SK-N-SH (cell line): ENCODE results near the gene ZNF575. TPM values are rescaled to one million over a fixed set of nuclear protein-coding genes. Genes with fewer than 3 reads are reported as not detected.

ENCODE experiments used
- CTCF ChIA-PET: fragments of 300-600, 350-600 bp; formaldehyde crosslinking; extraction: SDS; loops from one replicate; lab custom pipeline; 2021; lab: Yijun Ruan, JAX
- POLR2A ChIA-PET: fragments of 350-600 bp; sonication (Branson Sonifier 250); formaldehyde crosslinking; extraction: SDS; loops from one replicate; lab custom pipeline; 2020; ENCODE audit warnings: antibody characterized with exemption, inconsistent platforms; lab: Yijun Ruan, JAX
- DNase-seq: peaks from one replicate; pipeline ENCODE4 v3.0.0; 2012
- H2AFZ ChIP-seq: fragments of 200-600 bp; sonication (generic); 2 replicates; pipeline ENCODE4 v1.8.1; 2016; ENCODE audit warnings: antibody characterized with exemption, mild to moderate bottlenecking, low read depth
- H3F3A ChIP-seq: fragments of 200-600 bp; sonication (generic); replicated peaks from 2 replicates; pipeline ENCODE3; 2016; ENCODE audit warnings: antibody characterized with exemption, mild to moderate bottlenecking; ENCODE audit not compliant: insufficient read depth
- H3K27ac ChIP-seq, 2 experiments: fragments of 200-500 bp in 1 of 2; fragments of 200-600 bp in 1 of 2; sonication (Bioruptor generic) in 1 of 2; sonication (generic), shearing (Covaris generic) in 1 of 2; 2 replicates each; pipeline versions ENCODE4 v1.5.1 to v1.6.1; 2014 to 2016; ENCODE audit warnings: low read depth in 2 of 2, inconsistent platforms in 1 of 2, low read length in 1 of 2, mild to moderate bottlenecking in 1 of 2, mixed read lengths in 1 of 2
- H3K27me3 ChIP-seq: fragments of 200-600 bp; sonication (generic), shearing (Covaris generic); 2 replicates; pipeline ENCODE4 v1.6.1; 2016; ENCODE audit warnings: mixed run types; ENCODE audit not compliant: insufficient read depth
- H3K36me3 ChIP-seq, 2 experiments: fragments of 200-500 bp in 1 of 2; fragments of 200-600 bp in 1 of 2; sonication (Bioruptor generic) in 1 of 2; sonication (generic) in 1 of 2; replicated peaks in 1 of 2; 2 replicates each; pipeline versions ENCODE3 to v1.5.1; 2014 to 2016; ENCODE audit warnings: low read length in 1 of 2, mild to moderate bottlenecking in 1 of 2; ENCODE audit not compliant: insufficient read depth in 2 of 2, control insufficient read depth in 1 of 2
- H3K4me1 ChIP-seq, 2 experiments: fragments of 200-500 bp in 1 of 2; fragments of 200-600 bp in 1 of 2; sonication (Bioruptor generic) in 1 of 2; sonication (generic), shearing (Covaris generic) in 1 of 2; 2 replicates each; pipeline versions ENCODE4 v1.5.1 to v1.6.1; 2014 to 2016; ENCODE audit warnings: low read depth in 1 of 2, low read length in 1 of 2, mixed run types in 1 of 2; ENCODE audit not compliant: insufficient read depth in 2 of 2, control insufficient read depth in 1 of 2
- H3K4me2 ChIP-seq: fragments of 200-600 bp; sonication (generic), shearing (Covaris generic); 2 replicates; pipeline ENCODE4 v1.6.1; 2017; ENCODE audit warnings: mixed run types
- H3K4me3 ChIP-seq, 2 experiments: fragments of 200-500 bp in 1 of 2; fragments of 200-600 bp in 1 of 2; sonication (Bioruptor generic) in 1 of 2; sonication (generic), shearing (Covaris generic) in 1 of 2; 2 replicates each; pipeline versions ENCODE4 v1.5.1 to v1.8.1; 2014 to 2016; ENCODE audit warnings: low read depth in 2 of 2, inconsistent platforms in 1 of 2, low read length in 1 of 2, mild to moderate bottlenecking in 1 of 2, mixed read lengths in 1 of 2, moderate library complexity in 1 of 2
- H3K79me2 ChIP-seq: fragments of 200-600 bp; sonication (generic); 2 replicates; pipeline ENCODE4 v1.8.1; 2017; ENCODE audit warnings: mild to moderate bottlenecking; ENCODE audit not compliant: insufficient read depth
- H3K9ac ChIP-seq: fragments of 200-600 bp; sonication (generic); 2 replicates; pipeline ENCODE4 v1.6.1; 2017; ENCODE audit warnings: mixed run types
- H3K9me2 ChIP-seq: fragments of 200-600 bp; sonication (generic); 2 replicates; pipeline ENCODE4 v1.6.1; 2017; ENCODE audit warnings: mixed run types
- H3K9me3 ChIP-seq: fragments of 200-600 bp; sonication (generic); 2 replicates; pipeline ENCODE4 v1.6.1; 2017; ENCODE audit warnings: mixed run types, mild to moderate bottlenecking, moderate library complexity
- H4K20me1 ChIP-seq: fragments of 200-600 bp; sonication (generic); 2 replicates; pipeline ENCODE4 v1.6.1; 2017; ENCODE audit warnings: mild to moderate bottlenecking, mixed run types; ENCODE audit not compliant: insufficient read depth
- ELF1 ChIP-seq: IDR thresholded peaks from 2 replicates; pipeline ENCODE4 v1.4.0; 2012
- FOXM1 ChIP-seq: IDR thresholded peaks from 2 replicates; pipeline ENCODE4 v1.4.0; 2012; ENCODE audit warnings: low read depth, mild to moderate bottlenecking
- MXI1 ChIP-seq: IDR thresholded peaks from 2 replicates; pipeline ENCODE4 v1.6.1; 2012; ENCODE audit warnings: mild to moderate bottlenecking, low read depth, low read length, improper control_type of control experiment
- NRF1 ChIP-seq: IDR thresholded peaks from 2 replicates; pipeline ENCODE4 v1.6.1; 2012; ENCODE audit warnings: low read depth, mild to moderate bottlenecking, low read length
- RAD21 ChIP-seq: IDR thresholded peaks from 2 replicates; pipeline ENCODE4 v1.6.1; 2012; ENCODE audit warnings: mild to moderate bottlenecking, low read length
- SMC3 ChIP-seq: IDR thresholded peaks from 2 replicates; pipeline ENCODE4 v1.6.1; 2012; ENCODE audit warnings: low read depth, low read length, improper control_type of control experiment
- TEAD4 ChIP-seq: IDR thresholded peaks from 2 replicates; pipeline ENCODE4 v1.4.0; 2012; ENCODE audit warnings: mild to moderate bottlenecking, borderline replicate concordance; ENCODE audit not compliant: insufficient read depth
- YY1 ChIP-seq: IDR thresholded peaks from 2 replicates; pipeline ENCODE4 v1.4.0; 2012; ENCODE audit warnings: low read depth, mild to moderate bottlenecking
- WGBS: methylation state at CpG from one replicate; pipeline ENCODE4 v1.1.6; 2017; ENCODE audit warnings: low lambda C conversion rate; 5-methylcytosine and 5-hydroxymethylcytosine counted together
- polyA plus RNA-seq, 3 experiments: library from polyadenylated mRNA; depleted of rRNA; stranded (reverse); fragments of >200 nt; gene quantifications; 2 replicates each; pipeline ENCODE4 v1.2.3, GENCODE V29; 2012
- TF ChIP-seq, protein P1 (sequence below): fragments of 150-350 bp; IDR thresholded peaks from 2 replicates; pipeline ENCODE4 v1.6.1; 2017; ENCODE audit warnings: antibody characterized with exemption, low read length, low read depth, borderline replicate concordance

ZNF575 gene
- polyA plus RNA-seq, 1 of the 3 experiments (the other 2 are of a cell fraction), result 1.0 TPM

DNA sequence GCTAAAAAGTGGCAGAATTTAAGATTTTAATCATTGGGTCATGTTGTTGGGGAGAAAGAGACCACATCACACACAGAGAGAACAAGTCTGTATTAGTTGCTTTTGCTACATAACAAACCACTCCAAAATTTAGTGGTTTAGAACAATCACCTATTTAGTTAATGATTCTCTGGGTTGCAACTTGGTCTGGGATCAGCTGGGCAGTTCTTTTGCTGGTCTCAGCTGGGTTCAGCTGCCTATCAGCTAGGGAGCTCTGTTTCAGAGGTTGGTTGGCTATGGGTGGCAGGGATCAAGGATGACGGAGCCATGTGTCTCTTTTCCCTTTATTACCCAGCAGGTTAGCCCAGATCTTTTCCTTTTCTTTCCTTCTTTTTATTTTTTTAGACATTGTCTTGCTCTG is 51.5 kb downstream of the ZNF575 start:
- H3K4me3 ChIP-seq, result no peak overlapping the region
- H3K9me3 ChIP-seq, result no peaks in the 10 kb centered on the region
- no peak for DNase-seq
- ChIA-PET CTCF (interaction anchor here (0.9 to 4.3 kb wide), 3 partner anchors 10 to 30 kb away, joined by 3 to 25 read pairs (median 5); partner anchors contain the start of gene XRCC1), POLR2A (interaction anchor here (1.4 kb wide), 1 partner anchor 11 kb away, joined by 4 read pairs; the partner anchor contains the start of gene IRGQ)
- no peaks in the 10 kb centered on the region for H4K20me1 ChIP-seq
- peaks cover 3 to 7% of the 10 kb centered on the region in 2 experiments for H3K36me3 ChIP-seq
- peaks cover 10% of the 10 kb centered on the region; the same call in 1 of the 2 replicates for H3K79me2 ChIP-seq
- no peak overlapping the region for H3K9ac ChIP-seq
- no peak overlapping the region for H2AFZ ChIP-seq
- 90% methylated on average over 1 of the region's 1 CpG for WGBS
- H3K9me2 ChIP-seq, result no peaks in the 10 kb centered on the region
- H3K27me3 ChIP-seq, result no peaks in the 10 kb centered on the region
- H3K4me2 ChIP-seq, result no peak overlapping the region
- H3K27ac ChIP-seq, result no peak overlapping the region
- TF ChIP-seq RAD21 (no peak), MXI1 (no peak), SMC3 (no peak), TEAD4 (no peak), NRF1 (no peak), YY1 (no peak), FOXM1 (no peak), ELF1 (no peak)
- TF ChIP-seq, protein P1, sequence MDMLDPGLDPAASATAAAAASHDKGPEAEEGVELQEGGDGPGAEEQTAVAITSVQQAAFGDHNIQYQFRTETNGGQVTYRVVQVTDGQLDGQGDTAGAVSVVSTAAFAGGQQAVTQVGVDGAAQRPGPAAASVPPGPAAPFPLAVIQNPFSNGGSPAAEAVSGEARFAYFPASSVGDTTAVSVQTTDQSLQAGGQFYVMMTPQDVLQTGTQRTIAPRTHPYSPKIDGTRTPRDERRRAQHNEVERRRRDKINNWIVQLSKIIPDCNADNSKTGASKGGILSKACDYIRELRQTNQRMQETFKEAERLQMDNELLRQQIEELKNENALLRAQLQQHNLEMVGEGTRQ, result no peak
- H3K4me1 ChIP-seq, result peaks cover 0 to 20% of the 10 kb centered on the region in 2 experiments; a peak in 1 of 4 replicates
- peaks cover 3% of the 10 kb centered on the region for H3F3A ChIP-seq

Other genes starting within 250 kb of the ZNF575 start
- gene CD177, start 179.5 kb upstream of the ZNF575 start, polyA plus RNA-seq (2012; rRNA removed), result 0.54 and 0.88 TPM in 2 replicates
- gene TEX101, start 118.3 kb upstream of the ZNF575 start, polyA plus RNA-seq (2012; rRNA removed), result 0.07 and 0.32 TPM in 2 replicates
- 3.4 and 4.2 TPM in 2 replicates for gene LYPD3, start 67.6 kb upstream of the ZNF575 start, polyA plus RNA-seq (2012; rRNA removed)
- 10.9 and 15.6 TPM in 2 replicates for gene PHLDB3, start 28.4 kb upstream of the ZNF575 start, polyA plus RNA-seq (2012; rRNA removed)
- gene ETHE1, start 6.0 kb upstream of the ZNF575 start, polyA plus RNA-seq (2012; rRNA removed), result 74.9 and 86.2 TPM in 2 replicates
- gene XRCC1, start 42.3 kb downstream of the ZNF575 start, polyA plus RNA-seq (2012; rRNA removed), result 24.7 and 30.3 TPM in 2 replicates
- 5.5 and 6.5 TPM in 2 replicates for gene PINLYP, start 42.6 kb downstream of the ZNF575 start, polyA plus RNA-seq (2012; rRNA removed)
- gene IRGQ, start 62.9 kb downstream of the ZNF575 start, polyA plus RNA-seq (2012; rRNA removed), result 8.4 and 10.8 TPM in 2 replicates
- 12.8 and 13.6 TPM in 2 replicates for gene ZNF576, start 63.4 kb downstream of the ZNF575 start, polyA plus RNA-seq (2012; rRNA removed)
- 0.15 and 0.19 TPM in 2 replicates for gene SRRM5, start 78.9 kb downstream of the ZNF575 start, polyA plus RNA-seq (2012; rRNA removed)
- gene ZNF428, start 86.4 kb downstream of the ZNF575 start, polyA plus RNA-seq (2012; rRNA removed), result 60.9 and 79.5 TPM in 2 replicates
- gene CADM4, start 106.7 kb downstream of the ZNF575 start, polyA plus RNA-seq (2012; rRNA removed), result 21.4 and 28.9 TPM in 2 replicates
- gene PLAUR, start 137.0 kb downstream of the ZNF575 start, polyA plus RNA-seq (2012; rRNA removed), result 249 and 299 TPM in 2 replicates
- gene IRGC, start 182.9 kb downstream of the ZNF575 start, polyA plus RNA-seq (2012; rRNA removed), result not detected in 2 replicates
- gene SMG9, start 221.8 kb downstream of the ZNF575 start, polyA plus RNA-seq (2012; rRNA removed), result 17.3 and 24.3 TPM in 2 replicates
- 21.0 and 22.2 TPM in 2 replicates for gene KCNN4, start 247.8 kb downstream of the ZNF575 start, polyA plus RNA-seq (2012; rRNA removed)